Measurements from ENCODE around the gene TRIM9. TPM values are rescaled to one million over a fixed set of nuclear protein-coding genes. Genes with fewer than 3 reads are reported as not detected.

The TRIM9 gene
- polyA plus RNA-seq (ENCODE audit: insufficient read length) = 1.6 TPM

DNA sequence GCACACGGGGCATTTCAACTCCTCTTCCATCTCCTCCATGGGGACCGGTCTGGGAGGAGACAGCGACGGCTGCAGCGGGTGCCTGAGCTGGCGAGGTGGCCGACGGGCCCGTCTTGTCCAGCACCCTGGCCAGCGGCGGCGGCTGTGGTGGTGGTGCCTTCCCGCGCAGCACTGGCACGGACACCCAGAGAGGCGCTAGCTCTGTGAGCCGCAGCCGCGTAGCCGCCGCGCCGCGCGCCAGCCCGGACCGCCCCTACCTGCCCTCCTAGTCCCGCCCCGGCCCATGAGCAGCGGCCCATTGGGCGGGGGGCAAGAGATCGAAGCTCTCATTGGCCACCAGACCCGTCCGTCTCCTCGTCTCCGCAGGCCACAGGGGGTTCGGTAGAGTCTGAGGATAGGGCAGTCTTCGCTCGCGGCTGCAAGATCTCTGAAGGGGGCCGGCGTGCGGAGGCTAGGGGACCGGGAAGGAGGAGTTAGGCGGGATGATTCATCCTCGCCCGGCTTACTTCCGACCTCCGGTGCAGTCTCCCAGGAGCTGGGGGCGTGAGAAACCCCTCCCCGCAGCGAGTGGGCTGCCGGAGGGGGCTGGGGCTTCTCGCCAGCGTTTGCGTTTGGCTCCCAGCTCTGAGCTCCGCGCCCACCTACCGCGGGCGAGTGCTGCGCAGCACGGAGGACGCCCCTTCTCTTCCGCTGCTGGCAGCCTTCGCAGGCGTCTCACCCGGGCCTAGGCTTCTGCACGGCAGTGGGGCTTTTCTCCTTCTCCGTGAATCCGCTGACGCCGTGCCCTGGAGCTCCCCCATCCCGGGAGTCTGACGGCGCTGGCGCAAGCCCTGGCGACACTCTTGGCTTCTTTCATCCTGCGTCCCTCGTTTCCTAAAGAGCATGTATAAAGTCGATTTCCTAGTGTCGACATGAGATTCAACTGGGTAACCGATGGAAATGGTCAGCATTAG is at the start of gene TRIM9:
TSS of gene TRIM9 (minus strand) at position 205 of the 953 bp plus-strand sequence. CDS start at position 39, 166 bp downstream.
- DNase-seq (ENCODE audit: low read depth) = peak; percentile 86

DNA sequence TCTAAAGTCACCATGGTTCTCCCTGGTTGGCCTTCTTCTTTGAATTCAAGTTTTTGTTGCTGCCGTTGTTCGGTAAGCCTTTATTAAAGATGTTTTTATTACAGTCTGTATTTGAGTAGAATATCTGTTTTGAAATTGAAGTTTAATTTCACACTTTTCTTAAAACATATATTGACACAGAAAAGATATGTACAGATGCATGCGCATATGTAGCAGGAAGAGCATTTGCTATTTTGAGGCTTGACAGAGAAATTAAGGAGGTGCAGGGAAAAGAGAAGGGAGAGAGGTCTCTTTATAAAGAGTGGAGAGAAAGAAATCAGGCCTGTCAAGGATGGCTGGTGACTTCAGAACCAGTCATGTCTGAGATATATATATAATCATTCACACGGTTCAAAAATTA is 46.0 kb upstream of the TRIM9 start:
- no peak for DNase-seq (ENCODE audit: low read depth)

DNA sequence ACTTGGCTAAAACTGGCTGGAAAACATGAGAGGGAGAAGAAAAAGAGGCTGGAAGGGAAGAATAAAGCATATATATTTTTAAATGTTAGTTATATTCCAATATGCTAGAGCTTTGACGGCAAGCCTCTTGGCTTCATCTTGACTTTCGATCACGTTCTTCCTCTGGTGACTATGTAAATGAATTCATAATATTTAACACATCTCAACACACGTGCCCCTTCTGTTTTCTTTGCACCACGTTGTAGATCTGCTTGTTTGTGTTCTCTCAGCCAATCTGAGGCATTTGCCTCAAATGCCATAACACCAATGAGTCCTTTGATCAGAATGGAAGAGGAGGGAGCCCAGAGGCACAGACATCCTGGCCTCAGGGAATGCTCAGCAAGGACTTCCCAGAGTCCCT is 45.4 kb upstream of the TRIM9 start:
- DNase-seq (ENCODE audit: low read depth) = no peak

DNA sequence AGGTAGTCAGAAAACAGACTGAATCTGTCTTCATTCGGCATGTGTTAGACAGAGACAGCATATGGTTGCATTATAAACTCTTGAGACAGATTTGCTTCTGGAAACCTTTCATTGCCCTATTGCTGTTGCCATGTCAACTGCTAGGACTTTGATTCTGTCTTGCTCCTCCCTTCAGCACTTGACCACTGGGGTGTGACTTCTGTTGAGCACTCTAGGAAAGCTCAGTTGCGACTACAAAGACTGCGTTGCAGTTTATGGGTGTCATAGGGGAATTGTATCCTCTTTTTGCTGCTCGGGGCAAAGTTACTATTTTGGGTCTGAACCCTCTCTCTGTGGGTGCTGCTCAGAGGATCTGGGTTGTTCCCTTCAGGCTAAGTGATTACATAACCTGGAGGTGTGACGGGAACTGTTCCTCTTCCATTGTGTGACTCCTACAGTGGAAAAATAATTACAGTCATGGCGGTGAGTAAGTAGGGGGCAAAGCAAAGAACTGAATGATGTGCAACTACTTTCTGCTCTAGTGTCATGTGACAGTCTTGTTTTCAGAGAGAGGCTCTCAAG is 44.3 kb upstream of the TRIM9 start:
- DNase-seq (ENCODE audit: low read depth) = no peak

DNA sequence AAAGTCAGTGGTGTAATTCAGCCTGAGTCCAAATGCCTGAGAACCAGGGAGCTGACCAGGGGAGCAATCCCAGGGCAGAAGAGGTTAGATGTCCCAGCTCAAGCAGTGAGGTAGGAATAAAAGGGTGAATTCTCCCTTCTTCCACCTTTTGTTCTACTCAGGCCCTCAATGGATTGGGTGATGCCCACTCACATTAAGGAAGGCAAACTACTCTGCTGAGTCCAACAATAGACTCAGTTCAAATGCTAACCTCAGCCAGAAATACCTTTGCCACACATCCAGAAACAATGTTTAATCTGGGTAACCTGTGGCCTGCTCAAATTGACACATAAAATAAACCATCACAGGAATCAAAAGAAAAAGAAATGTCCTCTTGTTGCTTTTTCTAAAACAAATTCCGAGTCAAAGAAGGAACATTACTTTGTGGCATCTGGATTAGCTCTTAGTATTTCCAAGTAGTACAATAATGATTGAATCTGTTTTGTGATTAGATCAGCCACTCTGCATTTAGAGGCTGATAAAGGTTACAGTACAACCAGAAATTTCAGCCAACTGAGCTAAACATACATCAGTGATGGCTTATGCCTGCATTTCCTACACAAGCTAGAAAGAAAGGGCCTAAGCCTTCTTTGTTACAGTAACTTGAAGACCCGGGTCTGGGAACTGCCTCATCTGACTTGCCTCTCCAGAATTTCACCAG is 43.6 kb upstream of the TRIM9 start:
- DNase-seq (ENCODE audit: low read depth) = no peak

DNA sequence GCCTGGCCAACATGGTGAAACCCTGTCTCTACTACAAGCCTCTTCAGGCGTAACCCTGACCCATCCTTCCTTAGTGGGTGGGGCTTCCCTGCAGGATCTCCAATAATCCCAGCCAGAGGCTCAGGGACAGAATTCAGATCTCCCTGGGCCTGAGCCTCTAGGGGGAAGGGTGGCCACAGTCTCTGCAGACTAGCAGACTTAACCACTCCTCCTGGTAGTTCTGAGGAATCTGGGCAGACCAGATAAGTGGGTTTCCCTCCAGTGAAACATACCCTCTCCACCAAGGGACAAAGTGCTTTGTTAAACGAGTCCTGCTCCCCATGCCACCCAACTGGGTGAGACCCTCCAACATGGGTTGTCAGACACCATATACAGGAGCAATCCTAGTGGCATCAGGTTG is 36.6 kb upstream of the TRIM9 start:
- no peak for DNase-seq (ENCODE audit: low read depth)

DNA sequence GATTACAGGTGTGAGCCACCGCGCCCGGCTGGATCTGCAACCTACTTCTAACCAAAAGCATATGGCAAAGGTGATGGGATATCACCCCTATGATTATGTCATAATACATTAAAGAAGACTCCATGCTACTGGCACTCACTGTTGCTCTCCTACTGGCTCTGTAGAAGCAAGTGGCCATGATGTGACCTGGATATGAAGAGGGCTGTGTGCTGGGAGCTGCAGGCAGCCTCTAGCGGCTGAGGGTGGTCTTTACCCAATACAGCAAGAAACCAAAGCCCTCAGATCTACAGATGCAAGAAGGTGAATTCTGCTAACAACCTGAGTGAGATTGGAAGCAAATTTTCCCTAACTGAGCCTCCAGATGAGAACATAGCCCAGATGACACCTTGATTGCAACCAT is 34.2 kb upstream of the TRIM9 start:
- DNase-seq (ENCODE audit: low read depth) = no peak

DNA sequence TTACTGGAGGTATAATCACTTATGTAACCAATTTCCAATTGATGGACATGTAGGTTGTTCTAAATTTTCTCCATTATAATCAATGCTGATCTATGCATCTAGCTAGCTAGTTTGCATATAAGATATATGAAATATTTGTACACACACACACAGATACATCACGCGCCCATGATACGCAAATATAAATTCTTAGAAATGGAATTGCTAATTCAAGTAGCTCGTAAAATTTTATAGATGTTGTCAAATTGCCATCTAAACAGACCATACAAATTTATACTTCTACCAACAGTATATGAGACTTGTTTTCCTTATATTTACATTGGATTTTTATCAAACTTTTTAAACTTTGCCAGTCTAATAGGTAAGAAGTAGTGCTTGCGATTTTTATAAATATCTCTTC is 29.1 kb upstream of the TRIM9 start:
- no peak for DNase-seq (ENCODE audit: low read depth)

DNA sequence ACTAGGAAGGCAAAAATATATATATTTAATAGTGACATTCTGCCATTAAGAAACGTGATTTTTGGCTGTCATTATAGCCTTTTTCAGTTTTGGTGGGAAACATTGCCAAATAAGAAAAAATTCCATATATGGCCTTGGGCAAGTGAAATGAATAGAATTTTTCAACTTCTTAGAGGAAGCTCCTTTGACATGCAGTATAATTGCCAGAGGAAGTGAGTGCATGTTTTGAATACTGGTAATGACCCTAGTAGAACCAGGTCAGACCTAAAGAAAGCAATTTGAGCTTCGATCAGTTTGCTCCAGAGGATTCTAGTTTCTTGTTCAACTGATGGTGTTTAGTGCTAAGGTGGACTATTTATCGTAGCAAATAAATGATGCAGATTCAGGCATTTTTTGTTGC is 26.2 kb upstream of the TRIM9 start:
- DNase-seq (ENCODE audit: low read depth) = no peak

DNA sequence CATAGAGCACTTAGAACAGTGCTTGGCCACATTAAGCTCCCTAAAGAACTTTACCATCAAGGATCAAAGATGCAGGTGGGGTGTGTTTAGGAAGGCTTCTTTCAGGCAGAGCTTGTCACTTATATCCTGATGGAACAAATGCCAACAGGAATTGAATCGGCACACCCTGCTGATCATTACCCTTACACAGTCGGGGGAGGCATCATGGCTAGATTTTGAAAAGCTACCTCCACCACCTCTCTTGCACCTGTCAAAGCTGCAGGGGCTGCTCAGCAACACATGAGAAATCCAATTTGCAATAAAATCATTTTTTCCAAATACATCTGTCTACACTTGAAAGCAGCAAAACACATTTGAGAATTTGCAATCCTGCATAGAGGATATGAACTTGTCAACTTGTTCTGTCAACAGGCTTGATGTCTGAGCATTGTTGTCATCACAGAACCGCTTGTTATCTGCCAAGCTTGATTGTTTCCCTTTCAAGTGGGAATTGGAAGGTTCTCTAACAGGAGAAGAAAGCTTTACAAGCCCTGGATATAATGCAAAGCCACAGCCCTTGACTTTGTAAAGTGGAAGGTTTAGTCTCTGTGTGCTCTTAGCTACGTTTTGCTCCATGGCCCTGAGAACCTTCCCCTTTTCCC is 24.6 kb upstream of the TRIM9 start:
- no peak for DNase-seq (ENCODE audit: low read depth)

DNA sequence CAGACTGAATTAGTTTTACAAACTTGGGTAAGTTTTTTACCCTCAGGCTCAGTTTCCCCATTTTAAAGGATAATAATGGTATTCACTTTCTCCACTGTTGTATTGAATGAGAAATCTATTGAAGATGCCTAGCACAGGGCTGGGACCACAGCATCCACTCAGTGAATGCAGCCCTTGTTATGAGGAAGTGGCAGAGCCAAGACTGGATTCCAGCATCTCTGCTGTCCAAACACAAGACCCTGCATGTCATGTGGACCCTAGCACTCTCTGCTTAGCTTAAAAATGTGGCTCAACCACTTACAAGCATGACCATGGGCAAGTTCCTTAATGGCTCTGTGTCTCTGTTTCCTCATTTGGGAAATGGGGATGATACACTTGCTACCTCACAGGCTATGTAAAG is 24.1 kb upstream of the TRIM9 start:
- DNase-seq (ENCODE audit: low read depth) = no peak

DNA sequence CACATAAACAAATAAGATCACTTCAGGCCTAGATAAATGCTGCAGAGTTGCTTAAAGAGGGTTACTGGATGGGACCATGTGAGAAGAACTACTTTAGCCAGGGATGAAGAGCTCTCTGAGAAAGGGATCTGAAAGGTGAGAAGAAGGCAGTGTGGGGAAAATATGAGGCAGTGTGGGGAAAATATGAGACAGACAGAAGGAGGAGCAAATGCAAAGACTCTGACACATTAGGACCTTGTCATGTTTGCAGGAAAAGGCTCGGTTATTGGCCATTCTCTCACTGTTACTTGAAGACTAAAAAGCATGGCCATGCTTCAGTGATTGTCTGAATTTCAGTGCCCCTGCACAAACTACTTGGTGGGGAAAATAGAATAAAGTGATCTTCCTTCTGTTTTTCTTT is 22.7 kb upstream of the TRIM9 start:
- DNase-seq (ENCODE audit: low read depth) = no peak

DNA sequence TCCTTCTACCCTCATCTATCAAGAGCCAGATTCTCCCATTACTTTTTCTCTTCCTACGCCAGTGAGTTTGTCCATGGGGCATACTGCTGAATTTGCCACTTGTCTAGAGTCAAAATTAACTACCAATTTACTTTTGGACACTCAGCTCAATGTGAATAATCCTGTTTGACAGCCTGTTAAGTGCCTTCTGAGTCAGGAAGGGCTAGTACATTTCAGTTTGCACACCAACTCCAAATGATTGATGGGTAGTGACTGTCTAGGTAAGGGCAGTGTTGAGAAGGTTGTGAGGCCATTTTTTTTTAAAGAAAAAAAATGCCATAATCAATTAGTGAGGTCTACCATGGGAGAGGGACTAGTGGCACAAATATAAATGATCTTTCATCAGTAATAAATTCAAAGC is 21.8 kb upstream of the TRIM9 start:
- DNase-seq (ENCODE audit: low read depth) = no peak

DNA sequence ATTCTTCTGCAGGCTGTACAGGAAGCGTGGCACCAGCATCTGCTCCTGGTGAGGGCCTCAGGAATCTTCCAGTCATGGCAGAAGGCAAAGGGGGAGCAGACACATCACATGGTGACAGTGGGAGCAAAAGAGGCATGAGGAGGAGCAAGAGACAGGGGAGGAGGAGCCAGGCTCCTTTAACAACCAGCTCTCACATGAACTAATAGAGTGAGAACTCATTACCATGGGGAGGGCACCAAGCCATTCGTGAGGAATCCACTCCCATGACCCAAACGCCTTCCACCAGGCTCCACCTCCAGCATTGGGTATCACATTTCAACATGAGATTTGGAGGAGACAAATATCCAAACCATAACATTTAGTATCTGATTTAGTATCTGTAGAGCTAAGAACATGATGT is 14.7 kb upstream of the TRIM9 start:
- DNase-seq (ENCODE audit: low read depth) = no peak

DNA sequence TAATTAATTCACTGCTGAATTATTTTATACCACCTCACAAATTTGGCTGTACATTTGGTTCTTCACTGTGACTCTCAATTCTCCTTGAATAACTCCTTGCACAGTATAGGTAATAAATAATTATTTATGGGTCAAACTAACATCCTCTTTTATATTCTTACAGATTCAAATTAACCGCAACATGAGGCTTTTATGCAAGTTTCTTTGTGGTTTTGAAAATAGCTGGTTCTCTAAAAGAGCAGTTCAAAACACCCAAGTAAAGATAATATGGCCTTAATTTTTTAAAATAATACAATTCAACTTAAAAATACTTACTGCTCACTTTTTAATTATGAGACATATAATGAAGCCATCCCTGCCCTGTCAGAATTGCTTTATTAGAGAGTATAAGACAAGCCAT is 12.9 kb upstream of the TRIM9 start:
- no peak for DNase-seq (ENCODE audit: low read depth)

DNA sequence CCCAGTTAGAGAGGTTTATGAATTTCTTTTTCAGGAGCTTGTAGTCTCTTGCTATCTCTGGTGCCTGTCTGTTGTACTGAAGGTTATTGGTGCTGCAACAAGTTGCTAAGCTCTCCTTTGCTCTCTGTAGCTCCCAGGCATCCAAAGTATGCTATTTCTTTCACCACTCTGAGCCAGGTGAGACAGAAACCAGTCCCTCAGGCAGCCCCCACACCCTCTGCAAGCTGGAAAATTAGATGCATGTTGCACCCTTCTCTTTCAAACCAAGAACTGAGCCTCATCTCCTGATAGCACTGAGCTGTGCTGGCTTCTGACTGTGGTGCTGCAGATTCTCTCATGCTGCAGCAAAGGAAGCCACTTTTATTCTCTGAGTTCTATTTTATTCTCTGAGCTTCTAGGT is 9.6 kb upstream of the TRIM9 start:
- no peak for DNase-seq (ENCODE audit: low read depth)

DNA sequence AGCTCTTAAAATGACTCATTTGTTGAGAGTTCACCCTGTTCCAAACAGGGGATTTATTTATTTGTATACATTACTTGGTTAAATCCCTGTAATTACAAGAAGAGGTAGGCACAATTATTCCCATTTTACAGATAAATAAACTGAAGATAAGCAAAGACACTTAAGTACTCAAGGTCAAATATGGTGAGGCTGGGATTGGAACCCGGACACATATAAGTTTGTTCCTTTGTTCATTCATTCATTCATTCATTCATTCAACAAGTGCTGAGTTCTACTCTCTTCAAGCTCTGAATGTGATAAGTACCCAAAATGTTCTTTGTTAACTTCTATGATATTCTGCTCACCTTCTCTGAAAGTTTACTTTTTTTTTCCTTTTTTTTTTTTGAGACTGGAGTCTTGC is 2.4 kb upstream of the TRIM9 start:
- DNase-seq (ENCODE audit: low read depth) = no peak

DNA sequence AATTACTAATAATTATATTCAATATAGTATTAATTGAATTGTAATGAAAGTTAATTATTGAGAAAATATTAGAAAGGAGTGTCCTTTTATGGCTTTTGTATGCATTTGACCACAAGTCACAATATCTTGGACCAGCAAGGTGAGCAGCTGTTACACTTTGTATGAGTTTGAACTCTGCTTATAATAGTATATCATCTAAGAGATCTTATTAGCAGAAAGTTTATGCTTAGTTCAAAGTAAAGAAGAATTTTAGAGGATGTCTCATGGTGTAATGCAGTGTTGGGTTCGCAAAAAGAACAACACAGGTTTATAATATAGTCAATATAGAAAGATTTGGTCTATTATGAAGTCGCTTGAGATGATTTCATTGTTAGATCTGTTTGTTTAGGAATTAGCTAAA is 2.0 kb upstream of the TRIM9 start:
- DNase-seq (ENCODE audit: low read depth) = no peak

DNA sequence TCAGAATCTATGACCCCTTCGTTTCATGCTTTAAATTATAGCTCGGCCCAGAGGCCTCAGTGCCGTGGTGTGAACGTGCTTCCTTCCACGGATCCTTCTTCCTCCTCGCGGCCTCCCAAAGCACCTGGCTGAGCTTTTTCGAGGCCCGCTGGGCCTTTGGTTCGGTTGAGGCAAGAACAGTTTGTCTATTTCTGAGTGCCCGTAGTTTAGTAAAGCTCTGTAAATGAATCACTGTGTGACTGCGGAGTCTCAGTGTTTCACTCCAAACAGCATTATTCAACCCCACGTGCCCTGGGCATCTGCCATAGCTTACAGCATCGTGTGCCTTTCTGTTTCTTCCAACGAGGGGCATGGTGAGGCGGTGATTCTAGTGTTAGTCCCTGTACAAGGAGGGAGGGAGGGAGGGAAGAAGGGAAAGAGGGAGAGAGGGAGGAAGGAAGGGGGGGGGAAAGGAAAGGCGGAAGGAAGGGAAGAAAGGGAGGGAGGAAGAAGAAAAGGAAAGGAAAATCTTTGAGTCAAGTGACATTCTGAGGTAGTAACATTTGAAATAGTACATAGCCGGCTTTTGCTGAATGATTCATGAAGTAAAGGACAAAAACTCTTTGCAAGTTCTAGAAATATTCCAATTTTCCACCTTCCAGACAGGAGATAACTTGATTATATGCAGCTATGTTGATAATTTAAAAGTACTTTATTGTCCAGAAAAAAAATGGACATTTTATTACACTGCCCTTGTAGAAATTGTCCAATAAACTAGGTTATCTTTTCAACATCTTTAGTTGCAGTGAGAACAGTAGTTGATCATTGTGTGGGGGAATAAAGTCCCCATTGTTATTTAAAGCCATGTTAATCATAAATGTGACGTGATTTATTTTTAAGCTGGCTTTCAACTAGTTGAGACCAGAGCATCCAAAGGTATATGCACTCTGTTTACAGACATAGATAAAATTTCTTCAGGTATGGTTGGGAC is 1.2 kb upstream of the TRIM9 start:
- DNase-seq (ENCODE audit: low read depth) = no peak

DNA sequence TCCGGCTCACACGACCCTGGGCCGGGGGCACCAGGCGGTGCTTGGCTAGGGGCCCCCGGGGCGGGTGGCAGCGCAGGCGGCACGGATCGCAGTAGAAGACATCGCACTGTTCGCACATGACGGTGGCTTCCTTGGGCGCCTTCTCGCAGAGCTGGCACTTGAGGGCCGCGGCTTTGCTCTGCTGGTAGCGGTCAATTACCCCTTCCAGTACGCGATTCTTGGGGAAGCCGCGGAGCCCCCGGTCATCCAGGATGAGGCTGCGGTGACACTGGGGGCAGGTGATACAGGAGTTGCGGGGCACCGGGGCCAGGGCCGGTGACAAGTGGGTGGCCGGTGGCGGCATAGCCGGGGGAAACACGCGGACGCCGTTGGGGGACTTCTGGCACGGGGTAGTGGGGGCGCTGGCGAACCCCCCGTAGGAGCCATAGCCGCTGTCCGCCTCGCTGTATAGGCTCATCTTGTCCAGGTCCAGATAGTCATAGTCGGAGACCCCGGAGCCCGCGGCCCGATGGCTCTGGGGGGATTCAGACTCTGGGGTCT is 553 bp downstream of the TRIM9 start:
- DNase-seq (ENCODE audit: low read depth) = no peak

Measured in forelimb muscle (tissue), 1 donor.